Activated CD8-positive, alpha-beta memory T cell treated with anti-CD3 and anti-CD28 coated beads for 4 hours (primary cell): ENCODE measurements around the gene RPS6KB1.
"Not testable (repeated sequence)": the region's sequence is repeated elsewhere in the genome, so short reads cannot be mapped to it uniquely, and the experiment has no call there.

Experiments used
- DNase-seq, 2 donors: peaks; one replicate each; pipeline ENCODE4 v3.0.0-alpha.2; 2020; ENCODE audit warnings: low read depth in 2 of 2

Gene RPS6KB1

DNA sequence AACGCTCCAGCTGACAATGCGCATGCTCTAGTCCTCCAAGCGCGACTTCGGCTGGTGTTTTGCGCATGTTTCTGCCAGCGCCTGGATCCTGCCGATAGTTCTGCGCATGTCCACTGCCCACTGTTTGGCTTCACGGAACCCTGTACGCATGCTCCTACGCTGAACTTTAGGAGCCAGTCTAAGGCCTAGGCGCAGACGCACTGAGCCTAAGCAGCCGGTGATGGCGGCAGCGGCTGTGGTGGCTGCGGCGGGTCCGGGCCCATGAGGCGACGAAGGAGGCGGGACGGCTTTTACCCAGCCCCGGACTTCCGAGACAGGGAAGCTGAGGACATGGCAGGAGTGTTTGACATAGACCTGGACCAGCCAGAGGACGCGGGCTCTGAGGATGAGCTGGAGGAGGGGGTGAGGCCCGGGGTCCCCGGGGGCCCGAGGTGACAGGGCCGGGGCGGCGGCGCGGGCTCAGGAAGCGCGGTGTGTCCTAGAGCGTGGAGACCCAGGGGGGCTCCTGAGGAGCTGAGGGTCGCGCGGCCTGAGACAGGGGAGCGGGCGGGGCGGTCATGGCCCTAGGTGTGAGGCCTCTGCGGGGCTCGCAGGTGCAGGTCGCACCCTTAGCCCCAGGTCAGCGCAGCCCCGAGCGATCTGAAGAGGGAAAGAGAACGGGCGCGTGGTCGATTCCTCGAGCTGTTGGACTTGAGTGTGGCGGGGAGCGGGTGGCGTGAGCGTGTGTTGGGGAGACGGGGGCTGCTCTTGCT is at the start of gene RPS6KB1, which contains the start of gene TUBD1:
RPS6KB1 (plus strand) TSS at position 198 of the 752 bp plus-strand sequence; CDS start at position 262, 64 bp downstream.
TUBD1 (minus strand) TSS at position 20 of the 752 bp plus-strand sequence. CDS start 1,941 bp downstream, outside the sequence.
- peak; percentile 93 to 98 for DNase-seq

DNA sequence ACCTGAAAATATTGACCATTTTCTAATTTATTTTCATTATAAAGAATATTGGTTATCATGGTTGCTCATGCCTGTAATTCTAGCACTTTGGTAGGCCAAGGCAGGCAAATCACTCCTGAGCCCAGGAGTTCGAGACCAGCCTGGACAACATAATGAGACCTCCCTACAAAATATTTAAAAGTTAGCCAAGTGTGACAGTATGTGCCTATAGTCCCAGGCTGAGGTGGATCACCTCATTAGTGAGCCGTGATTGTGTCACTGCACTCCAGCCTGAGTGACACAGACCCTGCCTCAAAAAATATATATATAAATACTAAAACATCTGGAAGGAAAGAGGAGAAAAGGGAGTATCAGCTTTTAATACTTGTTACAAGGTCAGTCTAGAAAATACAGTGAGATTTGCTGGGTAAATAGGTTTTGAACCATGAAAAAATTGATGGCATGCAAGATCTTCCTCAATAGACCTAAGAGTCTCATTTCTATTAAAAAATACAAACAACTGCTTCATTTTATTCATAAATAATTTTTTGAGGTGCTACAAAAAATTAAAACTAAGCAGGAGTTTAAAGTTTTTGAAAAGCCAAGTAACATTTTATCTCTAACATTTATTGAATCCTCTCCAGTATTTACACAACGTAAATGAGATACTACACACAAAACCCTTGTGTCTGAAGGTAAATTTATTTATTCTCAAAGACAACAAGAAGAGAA is 47.9 kb upstream of the RPS6KB1 start:
- no peak for DNase-seq

DNA sequence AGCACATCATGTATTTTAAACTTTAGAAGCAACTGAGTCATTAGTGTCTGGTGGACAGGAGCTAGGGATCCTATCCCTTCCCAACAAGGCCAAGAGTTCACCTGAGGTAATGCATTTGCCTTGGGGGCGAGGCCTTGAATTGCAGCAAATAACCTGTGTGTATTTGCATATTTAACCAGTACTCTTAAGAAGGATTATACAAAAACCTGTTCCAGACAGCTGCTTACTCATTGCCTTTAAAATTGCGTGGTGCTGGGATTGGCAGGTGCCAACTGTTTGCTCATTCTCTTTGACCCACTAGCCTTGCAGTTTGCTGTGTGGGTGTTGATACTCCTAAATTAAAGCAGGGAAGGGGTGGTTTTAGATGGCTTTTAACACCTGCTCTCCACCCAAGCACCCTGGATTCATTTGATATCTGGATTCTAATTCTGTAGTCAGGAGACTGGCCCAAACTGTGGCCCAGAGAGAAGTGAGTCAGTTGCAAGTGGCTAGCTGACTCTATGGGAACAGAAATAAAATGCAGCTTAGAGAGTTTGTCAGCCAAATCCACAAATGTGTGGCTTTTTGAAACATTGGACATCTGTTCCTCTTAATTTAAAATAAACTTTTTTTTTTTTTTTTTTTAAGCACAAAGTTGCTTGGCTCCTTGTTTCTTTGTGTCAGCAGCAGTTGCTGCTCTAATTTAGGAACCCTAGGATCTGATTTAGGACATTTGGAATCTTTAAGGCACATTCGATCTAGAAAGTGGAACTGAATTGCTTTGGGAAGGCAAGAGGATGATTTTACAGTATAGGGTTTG is 47.1 kb upstream of the RPS6KB1 start:
- DNase-seq = no peak

DNA sequence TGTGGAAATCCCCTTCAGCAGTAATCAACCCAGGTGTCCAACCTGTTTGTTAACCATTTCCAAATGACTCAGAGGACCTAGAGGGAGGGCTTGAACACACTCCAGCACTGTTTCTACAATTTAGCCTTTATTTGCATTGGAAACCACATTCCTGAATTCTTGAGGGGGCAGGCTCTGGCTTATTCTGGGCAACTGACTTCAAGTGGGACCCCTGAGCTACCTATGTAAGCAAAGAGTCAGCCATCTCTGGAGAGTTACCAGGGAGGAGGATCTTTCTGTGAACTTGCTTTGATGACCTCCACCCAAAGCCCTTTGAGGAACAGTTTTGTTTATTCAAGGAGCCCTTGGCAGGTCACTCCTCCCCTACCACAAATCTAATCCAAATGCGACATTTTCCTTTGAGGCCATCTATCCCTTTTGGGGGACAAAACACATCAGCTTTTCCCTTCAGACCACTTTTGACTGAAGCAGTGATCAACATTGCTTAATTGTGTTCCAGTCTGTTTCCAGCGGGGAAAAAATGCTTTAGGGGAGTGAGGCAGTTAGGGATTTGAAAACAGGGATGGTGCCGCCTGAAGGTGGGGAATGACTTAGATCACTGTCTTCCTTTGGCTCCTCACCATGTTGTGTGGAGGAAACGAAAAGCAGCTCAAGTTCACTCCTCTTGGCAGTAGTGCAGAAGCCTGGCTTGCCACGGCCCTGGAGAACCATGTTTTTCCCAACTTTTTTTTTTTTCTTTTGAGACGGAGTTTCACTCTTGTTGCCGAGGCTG is 46.3 kb upstream of the RPS6KB1 start:
- no peak for DNase-seq

- no peak for DNase-seq
Measured at GRCh38 chr17:59848385-59848668, 44.6 kb upstream of the RPS6KB1 start.

DNA sequence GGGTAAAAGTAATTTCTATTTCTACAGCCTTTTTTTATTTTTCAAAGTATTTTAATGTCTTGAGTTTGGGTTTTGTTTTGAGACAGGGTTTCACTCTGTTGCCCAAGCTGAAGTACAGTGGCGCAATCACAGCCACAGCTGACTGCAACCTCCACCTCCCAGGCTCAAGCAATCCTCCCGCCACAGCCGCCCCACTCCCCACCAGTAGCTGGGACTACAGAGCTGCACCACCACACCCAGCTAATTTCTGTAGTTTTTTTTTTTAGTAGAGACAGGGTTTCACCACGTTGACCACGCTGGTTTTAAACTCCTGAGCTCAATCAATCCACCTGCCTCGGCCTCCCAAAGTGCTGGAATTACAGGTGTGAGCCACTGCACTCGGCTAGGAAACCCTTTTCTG is 44.1 kb upstream of the RPS6KB1 start:
- DNase-seq = no peak

- DNase-seq = not testable (repeated sequence)
Measured at GRCh38 chr17:59850311-59850710, 42.6 kb upstream of the RPS6KB1 start.

DNA sequence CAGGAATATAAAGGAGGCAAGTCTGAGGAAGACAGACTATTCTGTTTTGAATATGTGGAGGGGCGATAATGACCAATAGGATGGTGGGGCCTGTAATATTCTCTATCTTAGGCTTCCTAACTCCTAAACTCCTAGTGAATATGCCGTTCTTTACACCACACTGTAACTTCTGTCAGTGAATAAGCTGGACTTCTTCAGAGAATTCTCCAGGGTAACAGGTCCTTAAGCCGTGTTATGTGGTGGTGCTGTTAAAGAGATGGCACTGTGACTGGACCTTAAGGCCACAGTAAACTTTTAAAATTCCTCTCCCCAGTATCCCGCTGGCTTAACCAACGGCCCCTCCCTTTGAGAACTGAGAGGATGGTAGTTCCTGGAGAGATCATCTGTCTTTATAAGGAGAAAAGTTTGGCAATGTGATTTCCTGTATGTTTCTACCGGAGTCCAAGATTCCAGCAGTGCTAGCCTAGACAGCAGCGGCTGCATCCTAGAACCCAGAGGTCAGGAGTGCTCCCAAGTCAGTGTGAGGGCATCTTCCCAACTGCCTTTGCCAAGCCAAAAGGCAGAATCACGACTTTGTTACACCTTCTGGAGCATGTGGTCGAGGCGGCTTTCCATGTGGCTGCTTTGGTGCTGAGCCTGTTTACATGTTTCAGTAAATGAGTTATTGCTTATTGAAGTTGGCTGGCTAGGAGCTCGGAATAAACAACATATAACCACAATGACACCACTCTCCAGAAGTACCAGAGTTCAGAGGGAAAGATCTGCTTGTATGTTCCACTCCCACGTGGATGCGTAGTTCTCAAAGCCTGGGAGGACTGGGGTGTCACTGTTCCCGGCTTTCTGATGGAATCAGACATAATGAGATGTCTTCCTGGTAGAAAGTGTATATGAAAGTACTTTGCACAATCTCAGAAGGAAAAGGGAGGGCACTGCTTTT is 41.2 kb upstream of the RPS6KB1 start:
- no peak for DNase-seq

DNA sequence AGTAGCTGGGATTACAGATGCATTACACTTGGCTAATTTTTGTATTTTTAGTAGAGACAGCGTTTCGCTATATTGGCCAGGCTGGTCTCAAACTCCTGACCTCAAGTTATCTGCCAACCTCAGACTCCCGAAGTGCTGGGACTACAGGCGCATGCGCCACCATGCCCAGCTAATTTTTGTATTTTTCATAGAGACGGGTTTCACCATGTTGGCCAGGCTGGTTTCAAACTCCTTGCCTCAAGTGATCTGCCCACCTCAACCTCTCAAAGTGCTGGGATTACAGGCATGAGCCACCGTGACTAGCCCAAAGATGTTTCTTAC is 40.1 kb upstream of the RPS6KB1 start:
- not testable (repeated sequence) for DNase-seq

DNA sequence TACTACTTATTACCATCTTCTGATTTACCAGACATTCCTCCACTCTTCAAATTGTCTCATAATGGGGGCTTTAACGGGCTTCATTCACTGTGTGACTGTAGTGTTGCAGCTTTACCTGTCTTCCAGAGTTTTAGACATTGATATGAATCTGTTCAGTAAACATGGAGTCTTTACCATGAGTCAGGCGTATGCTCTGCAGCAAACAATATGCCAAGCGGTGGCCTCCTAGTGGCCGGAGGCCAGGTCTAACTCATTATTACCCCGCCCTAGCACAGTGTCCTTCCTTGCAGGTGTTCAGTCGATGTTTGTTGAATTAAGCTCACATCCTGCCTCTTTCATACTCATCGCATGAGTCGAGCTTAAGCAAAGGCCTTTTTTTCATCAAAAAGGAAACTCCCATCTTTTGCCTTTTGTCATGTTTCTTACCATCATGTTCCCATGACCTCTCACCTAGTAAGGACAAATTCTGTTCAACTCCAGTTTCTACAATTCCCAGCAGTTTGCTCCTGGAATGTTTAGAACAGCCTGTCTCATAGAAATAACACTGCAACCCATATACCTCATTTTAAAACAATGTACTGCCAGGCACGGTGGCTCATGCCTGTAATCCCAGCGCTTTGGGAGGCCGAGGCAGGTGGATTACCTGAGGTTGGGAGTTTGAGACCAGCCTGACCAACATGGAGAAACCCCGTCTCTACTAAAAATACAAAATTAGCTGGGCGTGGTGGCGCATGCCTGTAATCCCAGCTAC is 39.6 kb upstream of the RPS6KB1 start:
- no peak for DNase-seq

DNA sequence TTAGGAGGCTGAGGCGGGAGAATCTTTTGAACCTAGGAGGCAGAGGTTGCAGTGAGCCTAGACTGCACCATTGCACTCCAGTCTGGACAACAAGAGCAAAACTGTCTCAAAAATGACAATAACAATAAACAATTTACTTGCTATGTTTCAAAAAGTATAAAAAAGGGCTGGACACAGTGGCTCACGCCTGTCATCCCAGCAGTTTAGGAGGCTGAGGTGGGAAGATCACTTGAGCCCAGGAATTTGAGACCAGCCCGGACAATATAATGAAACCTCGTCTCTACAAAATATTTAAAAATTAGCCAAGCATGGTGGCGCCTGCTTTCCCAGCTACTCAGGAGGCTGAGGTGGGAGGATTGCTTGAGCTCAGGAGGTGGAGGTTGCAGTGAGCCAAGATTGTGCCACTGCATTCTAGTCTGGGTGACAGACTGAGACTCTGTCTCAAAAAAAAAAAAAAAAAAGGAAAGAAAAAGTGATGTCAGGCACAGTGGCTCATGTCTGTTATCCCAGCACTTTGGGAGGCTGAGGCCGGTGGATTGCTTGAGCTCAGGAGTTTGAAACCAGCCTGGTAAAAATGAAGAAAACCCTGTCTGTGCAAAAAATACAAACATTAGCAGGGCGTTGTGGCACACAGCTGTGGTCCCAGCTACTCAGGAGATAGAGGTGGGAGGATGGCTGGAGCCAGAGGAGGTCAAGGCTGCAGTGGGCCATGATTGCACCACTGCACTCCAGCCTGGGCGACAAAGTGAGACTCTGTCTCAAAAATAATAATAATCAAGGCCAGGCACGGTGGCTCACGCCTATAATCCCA is 38.8 kb upstream of the RPS6KB1 start:
- not testable (repeated sequence) for DNase-seq

DNA sequence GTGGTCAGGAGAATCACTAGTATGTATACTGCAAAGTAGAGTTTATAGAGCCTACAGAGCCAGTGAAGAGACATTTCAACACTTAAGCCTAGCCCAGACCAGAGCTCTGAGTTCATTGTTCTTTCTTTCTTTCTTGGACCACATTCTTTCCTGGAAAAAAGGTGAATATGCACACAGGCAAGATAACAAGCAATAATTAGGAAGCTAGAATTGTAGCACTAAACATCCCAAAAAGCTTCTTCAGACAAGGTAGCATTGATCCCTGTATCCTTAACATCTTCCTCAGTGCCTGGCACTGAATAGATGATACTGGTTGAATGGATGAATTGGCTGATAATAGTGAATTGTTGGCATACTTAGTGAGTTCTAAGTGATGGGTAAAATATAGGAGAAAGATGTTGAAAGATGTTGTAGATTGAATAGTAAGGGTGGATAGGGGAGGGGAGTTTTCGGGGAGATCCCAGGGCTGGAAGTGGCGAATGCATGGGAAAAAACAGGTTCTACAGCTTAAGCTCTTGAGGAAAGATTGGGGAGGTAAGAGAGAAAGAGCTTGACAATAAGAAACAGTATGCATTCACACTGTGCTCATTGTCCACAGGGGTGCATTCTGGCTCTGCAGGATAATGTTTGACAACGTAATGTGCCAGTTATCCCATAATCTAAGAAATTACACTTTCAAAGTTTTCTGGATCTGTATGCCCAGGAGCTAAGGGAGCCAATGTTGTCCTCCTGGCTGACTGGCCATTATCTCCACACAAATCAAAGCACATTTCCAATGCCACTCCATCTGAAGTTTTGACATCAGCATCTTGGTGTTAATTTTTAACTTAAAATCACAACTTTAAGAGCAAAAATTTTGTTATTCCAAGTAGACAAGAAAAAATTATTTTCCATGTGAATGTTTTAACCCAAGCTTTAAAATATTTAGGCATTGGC is 35.8 kb upstream of the RPS6KB1 start:
- no peak for DNase-seq

GRCh38 chr17:59858167-59858816 is 34.6 kb upstream of the RPS6KB1 start:
- DNase-seq = no peak

GRCh38 chr17:59858932-59859331 is 34.0 kb upstream of the RPS6KB1 start:
- DNase-seq = no peak

DNA sequence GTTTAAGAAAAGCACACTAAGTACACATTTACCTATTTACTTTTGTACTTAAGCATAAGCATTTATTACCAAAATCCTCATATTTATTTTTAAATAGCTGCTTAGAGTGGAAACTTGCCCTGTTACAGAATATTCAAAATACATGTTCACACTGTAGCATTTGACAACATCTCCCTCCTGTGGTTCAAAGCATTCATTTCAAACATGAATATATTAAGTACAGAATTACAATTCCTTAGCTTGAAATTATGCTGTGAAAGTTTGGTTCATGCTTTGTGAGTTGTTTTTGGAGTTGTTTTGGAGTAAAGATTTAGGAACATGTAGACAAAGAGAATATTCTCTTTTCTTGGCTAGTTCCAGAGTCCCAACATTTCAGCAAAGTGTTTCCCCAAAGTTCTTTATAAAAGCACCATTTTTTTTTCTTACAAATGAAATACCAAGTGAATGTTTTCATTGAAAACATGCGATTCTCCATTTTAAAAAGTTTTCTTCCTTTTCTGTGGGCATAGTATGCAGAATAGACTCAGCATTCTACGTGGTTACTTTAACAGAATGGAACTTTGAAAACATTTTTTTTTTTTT is 33.4 kb upstream of the RPS6KB1 start:
- DNase-seq = no peak

DNA sequence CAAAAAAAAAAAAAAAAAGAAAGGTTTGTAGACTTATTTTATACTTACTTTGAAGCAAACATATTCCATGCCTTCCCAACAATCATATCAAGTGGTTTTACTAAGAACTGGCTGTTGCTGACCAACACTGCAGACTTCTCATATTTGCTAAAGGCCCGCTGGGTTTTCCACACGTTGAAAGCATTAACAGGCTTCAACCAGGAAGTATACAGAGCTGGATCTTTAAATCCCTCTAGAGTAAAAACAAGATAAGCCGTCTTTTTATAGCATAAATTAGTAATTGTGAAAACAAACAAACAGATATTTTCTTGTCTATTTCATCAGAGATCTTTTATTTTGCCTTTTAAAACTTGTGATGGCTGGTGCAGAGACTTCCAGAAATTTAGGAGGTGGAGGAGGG is 29.3 kb upstream of the RPS6KB1 start:
- DNase-seq = no peak

DNA sequence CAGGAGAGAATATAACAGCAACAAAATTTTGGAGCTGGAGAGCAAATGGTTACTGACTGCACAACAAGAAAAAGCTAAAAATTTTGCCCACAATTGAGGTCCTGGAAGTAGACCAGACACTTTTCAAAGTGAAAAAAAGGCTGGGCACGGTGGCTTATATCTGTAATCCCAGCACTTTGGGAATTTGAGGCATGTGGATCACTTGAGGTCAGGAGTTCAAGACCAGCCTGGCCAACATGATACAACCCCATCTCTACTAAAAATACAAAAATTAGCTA is 23.0 kb upstream of the RPS6KB1 start:
- no peak for DNase-seq
